T1000 (cell line): ENCODE measurements around the gene THY1.
"Not testable (repeated sequence)": the region's sequence is repeated elsewhere in the genome, so short reads cannot be mapped to it uniquely, and the experiment has no call there.

Experiments used
- DNase-seq: peaks from one replicate; lab custom pipeline; 2025; ENCODE audit warnings: mixed read lengths; lab: John Stamatoyannopoulos, UW

THY1 gene

DNA sequence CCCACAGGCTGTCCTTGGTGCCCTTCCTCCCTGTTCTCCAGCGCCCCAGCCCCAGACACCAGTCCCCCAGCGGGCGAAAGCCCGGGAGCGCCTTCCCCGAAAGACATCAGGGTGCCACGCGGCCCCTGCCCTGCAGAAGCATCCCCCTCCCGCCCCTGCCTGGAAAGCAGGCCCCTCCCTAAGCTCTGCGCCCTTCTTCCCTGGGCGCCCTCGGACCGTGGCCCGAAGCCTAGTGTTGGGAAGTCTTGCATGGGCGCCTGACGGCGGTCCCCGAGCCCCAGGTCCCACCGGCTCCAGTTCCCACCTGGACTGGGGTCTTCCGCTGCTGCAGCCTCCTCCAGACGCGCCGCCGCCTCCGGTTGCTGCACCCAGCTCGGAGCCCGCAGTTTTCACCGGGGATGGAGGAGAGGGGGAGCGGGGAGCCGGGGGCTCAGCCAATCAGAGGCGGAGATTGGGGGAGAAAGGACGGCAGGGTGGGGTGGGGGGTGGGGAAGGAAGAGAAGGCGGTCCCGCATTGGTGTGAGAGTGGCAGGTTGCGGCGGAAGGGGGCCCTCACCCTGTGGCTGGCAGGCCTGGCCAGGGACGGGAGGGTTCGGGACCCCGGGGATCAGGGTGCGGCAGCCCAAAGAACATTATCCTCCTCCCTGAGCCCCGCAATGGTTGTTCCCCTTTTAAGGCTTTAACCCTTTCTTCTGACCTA lies at the start of gene THY1:
Gene THY1, minus strand, starts transcription at position 364 of the 700 bp plus-strand sequence. CDS start 2,267 bp downstream, outside the sequence.
- DNase-seq: no peak

DNA sequence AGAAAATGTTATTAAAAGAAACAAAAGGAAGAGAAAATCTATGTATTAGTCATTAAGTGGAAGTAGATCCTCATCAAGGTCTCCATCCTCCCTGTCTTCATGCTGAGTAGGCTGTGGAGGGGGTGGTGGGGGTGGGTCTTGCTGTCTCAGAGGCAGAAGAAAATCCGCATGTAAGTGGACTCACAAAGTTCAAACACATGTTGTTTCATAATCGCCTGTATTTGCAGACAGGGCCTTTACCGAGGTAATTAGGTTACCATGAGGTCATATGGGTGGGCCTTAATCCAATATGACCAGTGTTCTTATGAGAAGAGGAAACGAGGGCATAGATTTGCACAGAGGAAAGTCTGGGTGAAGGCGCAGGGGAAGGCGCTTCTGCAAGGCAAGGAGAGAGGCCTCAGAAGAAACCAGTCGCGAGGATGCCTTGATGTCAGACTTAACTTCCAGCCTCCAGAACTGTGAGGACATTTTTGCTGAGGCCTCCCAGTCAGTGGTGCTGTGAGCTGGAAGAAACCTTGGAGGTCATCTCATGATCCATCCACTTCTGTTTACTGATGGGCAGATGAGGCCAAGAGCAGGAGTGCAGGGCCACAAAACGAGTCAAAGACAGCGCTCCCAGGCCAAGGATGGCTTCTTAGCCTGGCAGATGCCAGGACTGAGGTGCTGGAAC lies 49.3 kb upstream of the THY1 start:
- no peak for DNase-seq

DNA sequence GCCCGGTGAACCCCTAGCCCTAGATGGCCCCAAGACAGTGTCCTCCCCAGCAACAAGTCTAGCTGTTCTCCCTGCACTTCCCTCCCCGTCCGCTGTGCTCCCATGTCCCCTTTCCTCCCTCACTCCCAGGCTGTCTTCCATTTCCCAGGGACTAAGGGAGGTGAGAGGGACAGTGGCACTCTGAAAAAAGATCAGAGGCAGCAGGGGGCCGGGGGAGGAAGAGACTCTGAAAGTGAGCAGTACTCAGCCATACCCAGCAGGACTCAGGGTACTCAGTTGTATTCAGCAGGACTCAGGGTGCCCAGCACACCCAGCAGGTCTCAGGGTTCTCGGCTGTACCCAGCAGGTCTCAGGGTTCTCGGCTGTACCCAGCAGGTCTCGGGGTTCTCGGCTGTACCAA lies 48.4 kb upstream of the THY1 start:
- no peak for DNase-seq

DNA sequence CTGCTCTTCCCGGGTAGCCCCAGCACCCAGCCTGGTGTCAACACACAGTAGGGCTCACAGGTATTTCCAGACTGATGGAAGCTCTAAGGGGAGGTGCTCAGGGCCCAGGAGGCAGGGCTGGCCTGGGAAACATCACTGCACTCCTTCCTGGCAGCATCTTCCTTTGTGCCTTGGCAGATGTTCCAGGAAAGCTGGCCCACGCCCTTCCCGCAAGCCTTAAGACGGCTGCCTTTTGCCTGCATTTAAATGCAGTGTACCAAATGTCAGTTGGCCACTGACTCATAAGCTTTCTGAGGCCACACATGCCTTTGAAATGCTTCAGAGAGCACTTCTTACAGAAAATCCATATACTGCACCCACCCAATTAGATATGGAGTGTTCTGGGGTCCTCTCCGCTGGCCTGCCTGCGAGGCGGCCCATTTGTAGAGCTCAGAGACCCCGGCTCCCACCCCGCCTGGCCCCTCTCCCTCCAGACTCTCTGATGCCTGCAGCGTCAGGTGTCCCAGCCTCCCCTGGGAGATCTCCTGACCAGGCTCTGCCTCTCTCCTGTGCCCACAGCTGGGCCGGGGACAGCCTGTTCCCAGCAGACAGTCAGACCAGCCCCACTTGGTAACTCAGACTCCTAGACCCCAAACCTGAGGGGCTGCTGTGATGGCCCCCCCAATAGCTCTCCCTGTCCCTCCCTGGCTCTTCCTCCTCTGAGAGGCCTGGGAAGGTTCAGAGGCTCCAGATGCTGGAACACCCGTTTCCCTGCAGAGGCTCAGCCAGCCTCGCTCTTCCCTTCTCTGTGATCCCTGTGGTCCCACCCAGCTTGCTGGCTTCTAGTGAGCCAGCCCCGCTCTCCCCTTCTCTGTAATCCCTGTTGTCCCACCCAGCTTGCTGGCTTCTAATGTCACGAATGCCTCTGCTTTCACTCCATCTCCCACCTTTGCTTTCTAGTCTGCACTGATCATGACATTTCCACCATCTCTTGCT lies 47.6 kb upstream of the THY1 start:
- peak; percentile 12 for DNase-seq

DNA sequence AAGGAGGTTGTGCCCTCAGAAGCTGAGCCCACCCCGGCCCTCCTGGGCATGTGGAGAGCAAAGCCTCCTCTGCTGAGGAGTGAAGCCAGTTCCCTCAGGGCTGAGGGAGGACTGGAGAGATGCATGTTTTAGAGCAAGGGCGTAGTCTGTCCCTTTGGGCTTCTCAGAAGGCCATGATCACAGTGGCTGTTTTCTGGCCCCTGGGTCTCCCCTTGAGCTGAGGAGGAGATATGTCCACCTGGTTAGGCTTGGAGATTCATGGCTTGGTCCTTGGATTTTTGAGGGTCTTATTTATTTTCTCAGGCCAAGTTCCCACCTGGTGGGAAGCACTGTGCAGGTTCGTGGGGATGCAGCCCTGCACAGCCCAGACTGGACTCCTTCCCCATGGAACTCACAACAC lies 46.5 kb upstream of the THY1 start:
- no peak for DNase-seq

DNA sequence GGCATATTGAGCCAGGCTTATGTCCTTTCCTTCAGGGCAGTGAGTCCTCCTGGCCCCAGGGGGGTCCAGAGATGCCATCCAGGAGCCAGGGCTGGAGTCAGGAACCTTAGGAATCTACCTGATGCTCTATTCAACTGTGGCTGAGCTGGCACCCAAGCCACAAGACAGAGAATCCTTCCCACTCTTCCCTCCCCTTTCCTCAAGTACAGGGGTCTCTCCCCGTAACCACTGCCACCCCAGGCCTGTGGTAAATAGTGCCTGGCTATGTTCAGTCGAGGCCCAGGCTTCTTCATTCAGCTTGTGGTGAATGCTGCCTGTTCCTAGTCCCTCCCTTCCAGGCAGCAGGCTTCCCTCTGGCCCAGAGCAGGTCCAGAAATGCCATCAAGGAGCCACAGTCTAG lies 45.5 kb upstream of the THY1 start:
- no peak for DNase-seq

DNA sequence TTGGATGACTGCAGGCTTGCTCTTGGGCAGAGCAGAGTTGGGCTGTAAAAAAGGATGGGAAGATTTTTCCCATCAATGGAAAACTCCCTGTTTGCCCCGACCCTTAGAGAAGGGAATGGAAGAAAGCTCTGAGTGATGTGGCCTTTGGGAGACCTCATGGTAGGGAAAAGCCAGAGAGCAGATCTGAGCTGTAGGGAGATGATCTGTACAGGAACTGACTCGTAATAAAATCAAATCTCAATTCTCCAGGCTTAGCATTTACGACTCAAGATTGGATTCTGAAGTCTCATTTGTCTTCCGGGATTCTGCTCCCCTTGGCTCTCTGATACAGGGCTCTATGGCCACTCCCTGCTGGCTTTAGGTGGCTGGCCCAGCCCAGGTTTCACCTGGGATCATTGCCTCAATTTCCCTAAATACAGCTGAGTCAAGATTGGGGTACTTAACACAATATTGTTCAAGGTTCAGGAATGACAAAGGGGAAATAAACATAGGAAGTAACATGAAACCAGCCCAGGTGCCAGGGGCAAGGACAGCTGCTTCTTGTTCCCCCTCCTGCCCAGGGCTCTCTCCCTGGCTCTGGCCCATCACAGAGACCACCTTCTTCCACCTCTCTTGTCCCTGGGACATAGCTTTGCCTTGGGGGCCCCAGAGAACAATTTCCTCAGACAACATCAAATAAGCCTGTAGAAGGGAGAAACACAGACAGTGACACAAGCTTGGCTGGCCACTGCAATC lies 38.4 kb upstream of the THY1 start:
- no peak for DNase-seq

DNA sequence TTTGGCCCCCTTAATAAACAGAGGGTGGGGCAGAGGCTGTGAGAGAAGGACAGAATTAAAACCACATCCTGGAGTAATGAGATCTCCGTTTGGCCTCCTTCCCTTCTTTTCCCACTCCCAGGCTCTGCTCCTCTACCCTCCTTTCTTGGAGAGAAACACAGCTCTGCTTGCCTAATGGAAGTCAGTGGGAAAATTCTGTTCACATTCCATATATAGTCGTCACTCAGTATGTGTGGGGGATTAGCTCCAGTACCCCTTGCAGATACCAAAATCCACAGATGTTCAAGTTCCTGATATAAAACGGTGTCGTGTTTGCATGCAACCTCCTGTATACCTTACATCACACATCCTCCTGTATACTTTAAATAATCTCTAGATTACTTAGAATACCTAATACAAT lies 37.6 kb upstream of the THY1 start:
- no peak for DNase-seq

DNA sequence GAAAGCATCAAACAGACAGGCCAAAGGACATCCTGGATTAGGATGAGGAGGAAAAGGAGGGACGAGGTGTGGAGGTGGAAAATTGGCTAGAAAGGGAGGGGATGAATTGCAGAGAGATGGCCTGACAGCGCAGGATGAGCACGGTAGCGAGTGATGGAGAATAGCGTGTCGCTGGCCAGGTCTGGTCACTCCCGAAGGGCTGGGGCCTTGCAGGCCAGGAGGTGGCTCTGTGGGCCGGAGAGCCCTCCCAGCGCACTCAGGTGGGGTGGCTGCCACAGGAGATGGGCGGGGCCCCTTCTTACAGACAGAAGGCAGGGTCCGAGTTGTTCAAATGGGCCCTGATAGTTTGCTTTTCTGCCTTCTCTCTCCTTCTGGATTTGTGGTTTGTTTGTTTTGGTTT lies 37.1 kb upstream of the THY1 start:
- DNase-seq: no peak

DNA sequence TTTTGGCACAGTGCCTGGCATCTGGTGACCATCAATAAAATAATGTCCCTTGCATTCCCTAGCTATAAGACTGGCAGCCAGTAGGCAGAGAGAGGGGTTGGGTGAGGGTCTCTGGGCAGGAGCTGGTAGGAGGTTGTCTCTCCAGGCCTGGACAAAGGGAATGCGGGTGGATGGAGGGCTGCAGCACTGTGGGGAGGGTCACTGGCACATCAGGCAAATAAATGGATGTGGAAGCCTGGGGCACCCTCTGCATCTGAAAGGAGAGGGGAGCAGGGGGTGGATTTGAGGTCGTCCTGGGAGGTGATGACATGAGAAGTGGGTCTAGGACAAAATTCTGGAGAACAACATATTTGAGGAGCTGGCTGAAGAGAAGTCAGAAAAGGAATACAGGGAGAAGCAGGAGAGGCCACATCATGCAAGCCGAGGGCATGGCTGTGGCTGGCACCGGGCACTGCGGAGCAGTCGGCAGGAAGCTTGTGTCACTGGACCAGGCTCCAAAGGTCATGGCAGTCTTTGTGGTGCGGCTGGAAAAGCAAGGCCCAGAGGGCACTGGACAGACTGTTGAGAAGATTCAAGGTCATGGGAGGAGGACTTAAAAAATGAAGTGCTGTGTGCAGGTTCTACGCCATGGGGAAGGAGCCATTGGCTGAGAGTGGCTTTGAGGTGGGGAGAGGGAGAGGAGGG lies 36.5 kb upstream of the THY1 start:
- no peak for DNase-seq

DNA sequence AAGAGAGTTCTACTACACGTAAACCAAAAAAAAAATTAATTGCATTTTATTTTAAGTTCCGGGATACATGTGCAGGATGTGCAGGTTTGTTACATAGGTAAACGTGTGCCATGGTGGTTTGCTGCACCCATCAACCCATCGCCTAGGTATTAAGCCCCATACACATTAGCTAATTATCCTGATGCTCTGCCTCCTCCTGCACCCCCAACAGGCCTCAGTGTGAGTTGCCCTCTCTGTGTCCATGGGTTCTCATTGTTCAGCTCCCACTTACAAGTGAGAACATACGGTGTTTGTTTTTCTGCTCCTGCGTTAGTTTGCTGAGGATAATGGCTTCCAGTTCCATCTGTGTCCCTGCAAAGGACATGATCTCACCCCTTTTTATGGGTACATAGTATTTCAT lies 32.7 kb upstream of the THY1 start:
- DNase-seq: not testable (repeated sequence)

DNA sequence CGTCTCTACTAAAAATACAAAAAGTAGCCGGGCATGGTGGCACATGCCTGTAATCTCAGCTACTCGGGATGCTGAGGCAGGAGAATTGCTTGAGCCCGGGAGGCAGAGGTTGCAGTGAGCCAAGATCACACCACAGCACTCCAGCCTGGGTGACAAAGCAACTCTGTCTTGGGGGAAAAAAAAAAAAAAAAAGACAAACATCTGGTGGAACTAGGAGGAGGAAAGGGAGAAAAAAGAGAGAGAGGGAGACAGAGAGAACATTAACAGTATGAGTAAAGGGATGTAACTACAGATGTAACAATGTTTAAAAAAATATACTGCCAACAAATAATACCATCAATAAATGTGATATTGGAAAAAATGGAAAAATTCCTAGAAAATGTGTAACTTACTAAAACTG lies 32.3 kb upstream of the THY1 start:
- DNase-seq: not testable (repeated sequence)

DNA sequence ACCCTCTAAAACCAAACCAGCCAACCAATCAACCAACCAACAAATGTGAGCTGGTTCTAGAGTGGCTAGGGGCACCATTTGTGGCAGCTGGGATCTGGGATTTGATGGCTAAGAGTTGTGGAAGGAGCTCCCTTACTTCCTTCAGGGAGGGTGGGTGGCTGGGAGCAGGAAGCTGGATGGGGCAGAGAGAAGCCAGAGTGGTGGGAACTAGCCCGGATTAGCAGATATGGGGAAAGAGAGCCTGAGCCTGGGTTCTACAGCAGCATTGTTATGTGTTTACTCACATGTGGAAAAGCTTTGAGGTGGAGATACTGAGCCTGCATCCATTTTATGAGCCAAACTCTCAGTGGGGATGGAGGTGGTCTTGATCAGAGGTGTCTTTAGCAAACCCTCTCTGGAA lies 30.9 kb upstream of the THY1 start:
- no peak for DNase-seq

DNA sequence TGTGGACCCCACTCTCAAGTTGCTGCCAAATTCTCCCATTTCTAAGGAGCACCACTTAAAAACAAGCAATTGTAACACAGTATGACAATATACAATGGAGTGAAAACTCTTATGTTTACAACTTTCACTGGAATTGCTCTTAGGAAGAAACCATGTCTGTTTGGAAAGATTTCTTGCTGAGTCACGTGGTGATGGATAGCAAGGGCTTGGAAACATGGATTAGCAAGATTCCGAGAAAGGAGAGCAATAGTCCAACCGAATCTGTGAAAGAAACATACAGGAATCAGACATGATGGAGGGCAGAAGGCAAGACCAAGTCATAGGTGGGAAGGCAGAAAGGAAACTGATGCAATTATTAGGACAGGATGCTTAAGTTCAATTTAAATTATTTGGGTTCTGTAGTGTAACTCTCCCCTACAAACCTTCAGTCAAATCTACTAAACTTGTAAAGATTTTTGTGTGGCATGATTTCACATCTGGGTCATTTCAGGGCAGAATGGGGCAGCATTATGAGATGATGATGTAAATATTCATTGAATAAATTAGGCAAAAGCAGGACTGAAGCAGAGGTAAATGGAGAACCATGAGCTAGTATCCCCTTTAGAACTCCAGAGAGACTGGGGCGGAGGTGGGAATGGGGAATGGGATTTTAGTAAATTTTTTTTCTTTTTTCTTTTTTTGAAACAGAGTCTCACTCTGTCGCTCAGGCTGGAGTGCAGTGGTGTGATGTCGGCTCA lies 27.8 kb upstream of the THY1 start:
- DNase-seq: no peak

DNA sequence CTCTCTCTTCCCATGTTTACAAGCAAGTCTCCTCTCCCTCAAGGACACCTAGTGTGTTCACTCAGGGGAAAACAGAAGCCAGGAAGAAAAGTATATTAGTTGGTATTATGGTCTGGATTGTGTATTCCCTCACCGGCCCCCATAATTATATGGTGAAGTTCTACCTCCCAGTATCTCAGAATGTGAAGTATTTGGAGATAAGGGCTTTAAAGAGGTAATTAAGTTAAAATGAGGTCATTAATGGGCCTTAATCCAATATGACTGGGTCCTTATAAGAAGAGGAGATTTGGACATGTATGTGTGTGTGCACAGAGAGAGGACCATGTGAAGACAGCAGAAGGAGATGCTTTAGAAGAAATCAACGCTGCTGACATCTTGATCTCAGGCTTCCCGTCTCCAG lies 26.5 kb upstream of the THY1 start:
- no peak for DNase-seq

DNA sequence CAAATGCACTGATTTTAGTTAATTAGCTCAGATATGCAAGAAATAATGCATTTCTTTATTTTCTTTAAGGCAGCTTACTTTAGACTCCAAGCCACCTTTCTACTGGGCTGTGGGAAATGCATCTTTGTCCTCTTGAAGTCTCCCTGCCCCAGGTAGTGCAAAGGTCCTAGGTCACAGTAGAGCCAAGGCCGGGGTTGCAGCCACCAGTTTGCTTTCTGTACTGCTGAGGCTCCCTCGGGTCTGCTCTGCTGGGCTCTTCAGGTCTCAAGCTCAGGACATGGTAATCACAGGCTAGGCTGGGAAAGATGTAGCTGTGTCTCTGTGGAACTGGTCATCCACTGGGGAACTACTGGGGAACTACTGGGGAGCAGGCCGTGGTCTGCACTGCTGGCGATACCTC lies 25.4 kb upstream of the THY1 start:
- DNase-seq: no peak

DNA sequence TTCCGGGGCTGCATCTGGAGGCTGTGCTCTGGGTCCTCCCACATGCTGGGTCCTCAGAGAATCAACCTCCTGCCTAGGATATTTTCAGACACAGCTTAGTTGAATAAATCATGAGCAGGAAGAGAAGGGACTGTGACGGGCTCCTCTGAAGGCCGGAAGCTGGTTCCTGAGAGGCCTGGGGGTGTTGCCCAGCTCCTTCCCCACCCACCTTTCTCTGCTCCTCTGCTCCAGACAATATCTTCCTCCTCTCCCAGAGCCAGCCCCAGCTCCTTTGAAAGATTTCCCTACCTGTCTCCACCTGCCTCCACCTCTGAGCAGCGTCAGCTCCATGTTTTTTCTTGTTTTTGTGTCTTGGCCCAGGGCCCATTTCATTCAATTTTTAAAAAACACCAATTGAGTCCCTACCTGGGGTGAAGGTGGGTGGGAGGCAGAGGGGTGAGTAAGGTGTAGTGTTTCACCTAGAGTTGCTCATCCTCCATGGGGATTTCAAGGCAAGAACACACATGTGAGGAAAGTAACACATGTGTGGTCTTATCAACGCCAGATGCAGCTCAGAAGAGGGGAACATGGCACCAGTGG lies 24.8 kb upstream of the THY1 start:
- no peak for DNase-seq

DNA sequence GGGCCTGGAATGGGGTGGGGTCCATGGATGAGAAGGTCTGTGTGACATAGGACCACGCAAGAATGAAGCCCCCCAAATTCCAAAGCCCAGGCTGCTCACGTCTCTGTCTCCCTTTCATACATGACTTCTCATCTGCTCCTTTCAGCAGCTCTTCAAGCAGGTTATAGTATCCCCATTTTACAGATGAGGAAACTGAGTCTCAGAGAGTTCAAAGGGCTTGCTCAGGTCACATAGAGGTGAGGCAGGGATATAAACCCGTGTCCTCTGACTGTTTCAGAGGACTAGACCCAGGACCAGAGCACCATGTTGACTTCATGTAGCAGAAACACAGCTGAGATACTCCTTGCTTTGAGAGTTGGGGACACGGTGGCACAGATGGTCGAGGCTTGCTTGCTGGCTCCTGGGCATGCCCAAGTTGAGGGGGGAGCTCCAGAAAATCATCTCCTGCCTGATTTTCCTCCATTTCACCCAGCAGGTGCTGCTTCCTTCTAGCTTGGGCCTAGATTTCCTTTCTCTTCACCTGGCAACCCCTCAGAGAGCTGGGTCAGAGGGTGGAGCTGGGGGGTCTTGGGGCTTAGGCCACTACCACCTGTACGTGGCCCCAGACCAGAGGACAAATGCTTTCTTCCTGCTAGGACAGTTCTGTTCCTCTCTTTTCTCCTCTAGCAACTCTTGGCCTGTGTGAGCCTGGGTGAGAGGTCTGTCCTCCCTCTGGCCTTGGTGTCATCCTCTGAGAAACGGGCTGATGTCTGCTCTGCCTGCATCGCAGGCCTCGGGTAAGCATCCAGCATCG lies 24.1 kb upstream of the THY1 start:
- no peak for DNase-seq

DNA sequence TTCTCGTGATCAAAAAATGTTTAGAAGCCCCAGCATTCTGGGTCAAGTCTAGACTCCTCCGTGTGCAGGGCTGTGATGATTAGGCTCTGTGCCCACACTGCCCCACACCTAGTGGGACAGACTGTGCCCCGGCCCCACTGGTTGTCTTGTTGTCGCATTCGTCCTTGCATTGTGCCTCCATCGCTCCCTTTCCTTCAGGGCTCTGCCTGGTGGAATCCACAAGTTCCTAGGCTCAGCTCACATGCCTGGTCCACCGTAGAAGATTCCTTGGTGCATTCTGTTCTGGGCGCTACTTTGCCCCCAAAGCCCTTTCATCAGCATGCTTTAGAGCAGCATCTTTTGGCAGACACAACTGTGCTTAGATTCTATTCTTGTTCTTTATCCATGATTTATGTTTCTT lies 23.5 kb upstream of the THY1 start:
- DNase-seq: no peak

DNA sequence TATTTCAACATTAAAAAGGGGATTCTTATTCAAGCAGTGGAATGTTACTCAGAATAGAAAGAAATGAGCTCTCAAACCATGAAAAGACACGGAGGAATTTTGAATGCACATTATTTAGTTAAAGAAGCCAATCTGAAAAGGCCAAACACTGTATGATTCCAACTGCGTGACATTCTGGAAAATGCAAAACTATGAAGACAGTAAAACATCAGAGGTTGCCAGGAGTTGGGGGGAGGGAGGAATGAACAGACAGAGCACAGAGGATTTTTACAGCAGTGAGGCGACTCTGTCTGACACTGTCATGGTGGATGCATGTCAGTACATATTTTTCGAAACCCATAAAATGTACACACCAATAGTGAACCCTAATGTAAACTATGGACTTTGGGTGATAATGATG lies 22.9 kb upstream of the THY1 start:
- no peak for DNase-seq
